VCaP (cell line): Measurements from ENCODE around the gene TRAPPC6A.
A peak's percentile ranks its signal among the peaks of the same experiment; 100 is the strongest.
"Not testable (repeated sequence)": the region's sequence is repeated elsewhere in the genome, so short reads cannot be mapped to it uniquely, and the experiment has no call there.

Experiments used
- H3K27ac ChIP-seq: fragments of 450-650 bp; 2 replicates; pipeline ENCODE4 v1.5.1; 2017
- CTCF ChIP-seq: fragments of 450-650 bp; conservative IDR thresholded peaks from 2 replicates; pipeline ENCODE4 v1.5.1; 2017; ENCODE audit warnings: mild to moderate bottlenecking, moderate library complexity

Gene TRAPPC6A

DNA sequence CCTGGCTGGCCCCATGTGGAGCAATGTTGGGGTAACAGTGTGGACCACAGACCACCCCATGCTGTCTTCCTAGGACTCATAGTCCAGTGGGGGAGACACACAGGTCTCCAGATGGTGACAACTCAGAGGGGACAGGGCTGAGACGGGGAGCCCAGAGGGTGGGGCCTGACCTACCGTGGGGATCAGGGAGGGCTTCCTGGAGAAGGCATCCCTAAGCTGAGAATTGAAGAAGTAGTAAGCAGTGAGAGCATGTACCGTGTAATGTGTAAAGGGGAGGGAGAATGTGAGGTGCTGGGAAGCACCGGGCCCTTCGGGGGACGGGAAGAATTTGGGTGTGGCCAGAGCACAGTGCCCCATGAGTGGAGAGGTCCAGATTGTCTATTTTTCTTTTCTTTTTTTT is 54.0 kb downstream of the TRAPPC6A start:
- peak overlapping the region; percentile 68 for H3K27ac ChIP-seq
- no peak for TF ChIP-seq CTCF

DNA sequence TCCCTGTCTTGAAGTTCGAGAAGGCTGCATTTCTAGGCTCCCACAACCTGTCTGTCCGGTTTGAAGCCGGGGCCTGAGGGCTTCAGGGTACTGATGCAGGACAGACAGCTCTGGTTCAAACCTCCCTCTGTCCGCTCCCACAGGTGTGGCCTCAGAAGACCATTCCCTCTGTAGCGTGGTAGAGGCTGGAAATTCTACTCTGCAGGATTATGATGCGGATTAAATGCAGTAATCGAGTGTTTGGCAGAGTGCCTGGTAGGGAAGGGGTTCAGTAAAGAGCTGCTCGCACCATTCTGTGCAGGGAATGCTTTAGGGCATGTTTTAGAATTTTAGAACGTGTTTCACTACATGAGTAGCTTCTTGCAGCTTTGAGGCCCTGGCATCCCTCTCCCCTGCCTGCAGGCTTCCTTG is 54.6 kb downstream of the TRAPPC6A start:
- H3K27ac ChIP-seq = peak overlapping the region; percentile 68
- no peak for TF ChIP-seq CTCF

- peak overlapping the region; percentile 68 for H3K27ac ChIP-seq
- no peak for TF ChIP-seq CTCF
Measured at GRCh38 chr19:45122832-45123231, 55.2 kb downstream of the TRAPPC6A start.

DNA sequence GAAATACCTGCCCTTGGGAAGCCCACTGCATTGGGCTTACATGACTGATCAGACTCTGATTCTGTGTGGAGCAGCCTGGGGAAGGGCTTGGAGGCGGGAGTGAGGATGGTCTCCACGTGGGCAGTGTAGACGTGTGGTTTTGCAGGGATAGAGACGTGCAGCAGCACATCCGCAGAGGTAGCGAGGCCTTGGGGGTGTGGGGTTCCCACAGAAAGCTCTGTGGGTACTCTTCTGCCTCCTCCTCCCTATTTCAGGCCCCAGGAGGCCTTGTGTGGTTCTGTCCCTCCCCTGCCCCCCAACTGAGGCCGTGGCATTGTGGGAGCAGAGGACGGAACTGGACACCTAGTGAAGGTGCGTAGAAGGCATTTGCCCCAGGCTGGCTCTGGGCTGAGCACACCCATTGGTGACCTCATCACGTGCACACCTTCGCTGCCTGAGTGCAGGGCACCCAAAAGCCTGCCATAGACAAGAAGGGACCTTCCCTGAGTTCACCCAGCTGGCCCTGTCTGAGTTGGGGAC is 56.2 kb downstream of the TRAPPC6A start:
- TF ChIP-seq CTCF = no peak
- peak overlapping the region; percentile 68 for H3K27ac ChIP-seq

DNA sequence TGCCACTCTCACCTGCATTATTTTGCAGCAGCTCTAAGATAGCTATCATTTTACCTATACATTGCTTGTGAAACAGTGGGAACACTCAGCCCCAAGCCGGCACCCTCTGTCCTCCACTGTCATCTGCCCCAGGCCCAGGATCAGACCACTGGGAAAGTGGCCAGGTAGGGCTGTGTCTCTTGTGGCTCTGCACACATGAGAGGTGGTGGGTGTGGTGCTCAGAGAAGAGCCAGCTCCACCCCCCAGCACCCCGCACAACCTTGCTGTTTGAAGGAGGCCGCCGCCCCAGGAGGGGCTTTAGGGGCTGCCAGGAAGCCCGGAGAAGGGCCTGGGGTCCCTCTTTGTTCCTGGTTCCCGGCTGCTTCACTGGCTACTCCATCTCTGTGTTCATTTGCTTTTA is 58.5 kb downstream of the TRAPPC6A start:
- TF ChIP-seq CTCF = no peak
- no peak overlapping the region for H3K27ac ChIP-seq

GRCh38 chr19:45118591-45119355 is 59.3 kb downstream of the TRAPPC6A start:
- not testable (repeated sequence) for H3K27ac ChIP-seq

DNA sequence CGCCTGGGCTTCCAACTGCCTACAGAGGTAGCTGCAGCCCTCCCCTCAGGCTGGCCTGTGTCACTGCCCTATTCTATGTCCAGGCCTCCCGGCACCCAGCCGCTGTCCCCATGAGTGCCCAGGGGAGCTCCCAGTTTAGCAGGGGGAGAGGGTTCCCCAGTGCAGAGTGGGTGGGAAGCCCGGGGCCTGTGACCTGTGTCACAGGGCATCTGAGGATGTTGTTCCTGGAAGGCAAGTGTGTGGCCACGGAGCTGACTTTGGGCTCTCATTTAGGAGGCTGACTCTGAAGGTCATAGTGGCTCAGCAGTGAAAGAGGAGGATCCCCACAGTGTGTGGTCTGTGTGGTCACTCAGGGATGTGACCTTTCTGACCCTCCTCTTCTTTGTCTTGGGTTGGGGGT is 59.9 kb downstream of the TRAPPC6A start:
- no peak for TF ChIP-seq CTCF
- 0 out of 2 replicates have a peak overlapping the region, but pooled peaks have one; percentile 16 for H3K27ac ChIP-seq

DNA sequence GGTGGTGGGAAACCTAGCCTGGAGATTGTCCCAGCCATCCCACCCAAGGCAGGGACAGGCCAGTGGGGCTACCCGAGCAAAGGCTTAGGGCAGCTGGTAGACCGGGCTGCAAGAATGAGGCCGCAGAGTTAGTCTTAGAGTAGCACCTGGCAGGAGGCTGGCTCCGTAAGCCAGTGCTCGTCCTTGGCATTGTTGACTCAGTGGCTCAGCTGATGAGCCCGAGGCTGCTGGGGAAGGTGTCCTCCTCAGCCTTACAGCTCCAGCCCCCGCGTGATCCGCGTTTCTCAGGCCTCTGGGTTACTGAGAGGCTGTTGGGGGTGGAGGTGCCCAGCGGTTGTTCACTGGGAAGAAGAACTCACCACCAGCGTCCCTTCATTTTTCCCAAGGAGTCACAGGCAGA is 60.4 kb downstream of the TRAPPC6A start:
- H3K27ac ChIP-seq = 0 out of 2 replicates have a peak overlapping the region, but pooled peaks have one; percentile 16
- no peak for TF ChIP-seq CTCF
